Activated CD8-positive, alpha-beta memory T cell treated with anti-CD3 and anti-CD28 coated beads, Interleukin-2, amount 10 ng/mL, durations not matched to agents 7 days and 5 days (primary cell): ENCODE data around the gene VAMP4. TPM values are rescaled to one million over a fixed set of nuclear protein-coding genes. Genes with fewer than 3 reads are reported as not detected.
"Not testable (repeated sequence)": the region's sequence is repeated elsewhere in the genome, so short reads cannot be mapped to it uniquely, and the experiment has no call there.

Source experiments
- ATAC-seq: fragments of 150-1000 bp; cut with Tn5 transposase; one replicate; pipeline ENCODE4 v1.10.0; 2021; ENCODE audit warnings: moderate library complexity
- CTCF ChIA-PET: fragments of 350-600 bp; sonication (Branson Sonifier 250); formaldehyde crosslinking; loops from one replicate; lab custom pipeline; 2021; ENCODE audit warnings: antibody characterized with exemption; lab: Charles Lee
- DNase-seq: peaks from one replicate; pipeline ENCODE4 v3.0.0-alpha.2; 2020
- H3K27ac Mint-ChIP-seq: one replicate; pipeline ENCODE4 v1.8.0; 2021; ENCODE audit warnings: mild to moderate bottlenecking, mixed read lengths
- H3K27me3 Mint-ChIP-seq: one replicate; pipeline ENCODE4 v1.8.0; 2021; ENCODE audit warnings: mixed read lengths
- H3K36me3 Mint-ChIP-seq: one replicate; pipeline ENCODE4 v1.8.0; 2021; ENCODE audit warnings: mild to moderate bottlenecking, mixed read lengths
- H3K4me1 Mint-ChIP-seq: one replicate; pipeline ENCODE4 v1.8.0; 2021; ENCODE audit warnings: mixed read lengths
- H3K4me3 Mint-ChIP-seq: one replicate; pipeline ENCODE4 v1.8.0; 2021; ENCODE audit warnings: mild to moderate bottlenecking, moderate library complexity, mixed read lengths
- H3K9me3 Mint-ChIP-seq: one replicate; pipeline ENCODE4 v1.8.0; 2022; ENCODE audit warnings: low read depth, mixed read lengths
- total RNA-seq, 2 experiments: library from RNA; stranded (reverse); gene quantifications; one replicate each; pipeline ENCODE4 v1.2.3, GENCODE V29; 2021

Gene VAMP4
- total RNA-seq, 2 experiments from 2014 or later, result 12.5 to 16.9 TPM

GRCh38 chr1:171715813-171716251, 26.0 kb downstream of the VAMP4 start:
- no peak overlapping the region for H3K27ac Mint-ChIP-seq
- H3K27me3 Mint-ChIP-seq, result no peaks in the 10 kb centered on the region
- no peaks in the 10 kb centered on the region for H3K9me3 Mint-ChIP-seq
- DNase-seq (no peak), ATAC-seq (no peak)
- H3K36me3 Mint-ChIP-seq, result peaks cover 7% of the 10 kb centered on the region
- H3K4me3 Mint-ChIP-seq, result no peak overlapping the region
- no peaks in the 10 kb centered on the region for H3K4me1 Mint-ChIP-seq
- CTCF ChIA-PET, result interaction anchor here (0.8 to 2.3 kb wide), 6 partner anchors 21 to 74 kb away, joined by 3 to 11 read pairs (median 6); no protein-coding TSS in a partner anchor

GRCh38 chr1:171712341-171712740, 29.5 kb downstream of the VAMP4 start:
- CTCF ChIA-PET, result interaction anchor here (2.7 kb wide), 1 partner anchor 68 kb away, joined by 6 read pairs; no protein-coding TSS in a partner anchor
- Mint-ChIP-seq H3K27me3 (no peaks in the 10 kb centered on the region), H3K36me3 (peaks cover 9% of the 10 kb centered on the region), H3K27ac (no peak overlapping the region), H3K4me1 (no peaks in the 10 kb centered on the region), H3K4me3 (no peak overlapping the region), H3K9me3 (no peaks in the 10 kb centered on the region)
- DNase-seq, result no peak
- no peak for ATAC-seq

GRCh38 chr1:171711643-171712042, 30.2 kb downstream of the VAMP4 start:
- no peak overlapping the region for H3K4me3 Mint-ChIP-seq
- no peak overlapping the region for H3K27ac Mint-ChIP-seq
- H3K27me3 Mint-ChIP-seq, result no peaks in the 10 kb centered on the region
- CTCF ChIA-PET, result interaction anchor here (2.7 kb wide), 1 partner anchor 67 kb away, joined by 6 read pairs; no protein-coding TSS in a partner anchor
- H3K36me3 Mint-ChIP-seq, result peaks cover 11% of the 10 kb centered on the region
- DNase-seq, result no peak
- no peak for ATAC-seq
- no peaks in the 10 kb centered on the region for H3K9me3 Mint-ChIP-seq
- no peaks in the 10 kb centered on the region for H3K4me1 Mint-ChIP-seq

GRCh38 chr1:171707583-171707982, 34.3 kb downstream of the VAMP4 start:
- Mint-ChIP-seq H3K27ac (no peak overlapping the region), H3K9me3 (no peaks in the 10 kb centered on the region), H3K27me3 (no peaks in the 10 kb centered on the region), H3K36me3 (peaks cover 12% of the 10 kb centered on the region), H3K4me3 (no peak overlapping the region), H3K4me1 (no peaks in the 10 kb centered on the region)
- no peak for DNase-seq
- CTCF ChIA-PET, result interaction anchor here (0.9 kb wide), 1 partner anchor 33 kb away, joined by 3 read pairs; no protein-coding TSS in a partner anchor
- no peak for ATAC-seq

GRCh38 chr1:171702598-171702997, 39.3 kb downstream of the VAMP4 start:
- DNase-seq (no peak), ATAC-seq (no peak)
- Mint-ChIP-seq H3K4me1 (no peaks in the 10 kb centered on the region), H3K9me3 (no peaks in the 10 kb centered on the region), H3K27ac (no peak overlapping the region), H3K27me3 (no peaks in the 10 kb centered on the region), H3K4me3 (no peak overlapping the region), H3K36me3 (peaks cover 14% of the 10 kb centered on the region)
- CTCF ChIA-PET, result no interaction called here

GRCh38 chr1:171699531-171699930, 42.3 kb downstream of the VAMP4 start:
- no peaks in the 10 kb centered on the region for H3K27me3 Mint-ChIP-seq
- peaks cover 10% of the 10 kb centered on the region for H3K9me3 Mint-ChIP-seq
- DNase-seq (no peak), ATAC-seq (no peak)
- no peak overlapping the region for H3K27ac Mint-ChIP-seq
- H3K36me3 Mint-ChIP-seq, result peaks cover 10% of the 10 kb centered on the region
- H3K4me3 Mint-ChIP-seq, result no peak overlapping the region
- H3K4me1 Mint-ChIP-seq, result no peaks in the 10 kb centered on the region
- CTCF ChIA-PET, result no interaction called here

GRCh38 chr1:171695772-171696171, 46.1 kb downstream of the VAMP4 start:
- CTCF ChIA-PET, DNase-seq, H3K27me3 Mint-ChIP-seq, H3K36me3 Mint-ChIP-seq, H3K27ac Mint-ChIP-seq, H3K4me1 Mint-ChIP-seq, ATAC-seq, H3K4me3 Mint-ChIP-seq: not testable (repeated sequence)
- peaks cover 12% of the 10 kb centered on the region for H3K9me3 Mint-ChIP-seq

- H3K9me3 Mint-ChIP-seq, result peaks cover 12% of the 10 kb centered on the region
- H3K4me1 Mint-ChIP-seq, H3K4me3 Mint-ChIP-seq, DNase-seq, CTCF ChIA-PET, H3K27me3 Mint-ChIP-seq, H3K36me3 Mint-ChIP-seq, H3K27ac Mint-ChIP-seq, ATAC-seq: not testable (repeated sequence)
These were observed 48.3 kb downstream of the VAMP4 start for GRCh38 chr1:171693541-171693940.

- no peak for ATAC-seq
- Mint-ChIP-seq H3K4me1 (no peaks in the 10 kb centered on the region), H3K36me3 (no peaks in the 10 kb centered on the region), H3K9me3 (no peaks in the 10 kb centered on the region), H3K27me3 (no peaks in the 10 kb centered on the region), H3K4me3 (no peak overlapping the region), H3K27ac (no peak overlapping the region)
- CTCF ChIA-PET, result no interaction called here
- DNase-seq, result no peak
These were observed 58.0 kb downstream of the VAMP4 start for GRCh38 chr1:171683870-171684269.

GRCh38 chr1:171680339-171680738, 61.5 kb downstream of the VAMP4 start:
- H3K27ac Mint-ChIP-seq, result no peak overlapping the region
- peaks cover 3% of the 10 kb centered on the region for H3K27me3 Mint-ChIP-seq
- ATAC-seq, result no peak
- no peaks in the 10 kb centered on the region for H3K9me3 Mint-ChIP-seq
- H3K4me3 Mint-ChIP-seq, result no peak overlapping the region
- no peak for DNase-seq
- no peaks in the 10 kb centered on the region for H3K4me1 Mint-ChIP-seq
- CTCF ChIA-PET, result no interaction called here
- no peaks in the 10 kb centered on the region for H3K36me3 Mint-ChIP-seq

GRCh38 chr1:171676823-171677222, 65.0 kb downstream of the VAMP4 start:
- no peaks in the 10 kb centered on the region for H3K9me3 Mint-ChIP-seq
- CTCF ChIA-PET, result no interaction called here
- H3K4me3 Mint-ChIP-seq, result no peak overlapping the region
- no peaks in the 10 kb centered on the region for H3K36me3 Mint-ChIP-seq
- H3K27me3 Mint-ChIP-seq, result peaks cover 20% of the 10 kb centered on the region
- DNase-seq, result no peak
- no peak for ATAC-seq
- no peak overlapping the region for H3K27ac Mint-ChIP-seq
- H3K4me1 Mint-ChIP-seq, result no peaks in the 10 kb centered on the region

GRCh38 chr1:171674431-171675405, 67.1 kb downstream of the VAMP4 start:
- CTCF ChIA-PET, result no interaction called here
- no peaks in the 10 kb centered on the region for H3K36me3 Mint-ChIP-seq
- no peak overlapping the region for H3K4me3 Mint-ChIP-seq
- no peaks in the 10 kb centered on the region for H3K9me3 Mint-ChIP-seq
- H3K4me1 Mint-ChIP-seq, result no peaks in the 10 kb centered on the region
- ATAC-seq, result no peak
- no peak for DNase-seq
- no peak overlapping the region for H3K27ac Mint-ChIP-seq
- H3K27me3 Mint-ChIP-seq, result peaks cover 22% of the 10 kb centered on the region

- DNase-seq (no peak), ATAC-seq (no peak)
- CTCF ChIA-PET, result no interaction called here
- H3K4me1 Mint-ChIP-seq, result no peaks in the 10 kb centered on the region
- H3K27ac Mint-ChIP-seq, result no peak overlapping the region
- no peaks in the 10 kb centered on the region for H3K36me3 Mint-ChIP-seq
- H3K27me3 Mint-ChIP-seq, result peaks cover 29% of the 10 kb centered on the region
- H3K9me3 Mint-ChIP-seq, result no peaks in the 10 kb centered on the region
- H3K4me3 Mint-ChIP-seq, result no peak overlapping the region
These were observed 71.1 kb downstream of the VAMP4 start for GRCh38 chr1:171670739-171671138.

- DNase-seq, result no peak
- no peak for ATAC-seq
- Mint-ChIP-seq H3K27me3 (peaks cover 16% of the 10 kb centered on the region), H3K27ac (no peak overlapping the region), H3K9me3 (no peaks in the 10 kb centered on the region), H3K36me3 (no peaks in the 10 kb centered on the region), H3K4me1 (no peaks in the 10 kb centered on the region), H3K4me3 (no peak overlapping the region)
- CTCF ChIA-PET, result interaction anchor here (1.3 to 2.1 kb wide), 2 partner anchors 13 to 24 kb away, joined by 4 to 5 read pairs; no protein-coding TSS in a partner anchor
These were observed 73.5 kb downstream of the VAMP4 start for GRCh38 chr1:171668372-171668771.
